ENCODE data around the gene ZFC3H1.

DNA sequence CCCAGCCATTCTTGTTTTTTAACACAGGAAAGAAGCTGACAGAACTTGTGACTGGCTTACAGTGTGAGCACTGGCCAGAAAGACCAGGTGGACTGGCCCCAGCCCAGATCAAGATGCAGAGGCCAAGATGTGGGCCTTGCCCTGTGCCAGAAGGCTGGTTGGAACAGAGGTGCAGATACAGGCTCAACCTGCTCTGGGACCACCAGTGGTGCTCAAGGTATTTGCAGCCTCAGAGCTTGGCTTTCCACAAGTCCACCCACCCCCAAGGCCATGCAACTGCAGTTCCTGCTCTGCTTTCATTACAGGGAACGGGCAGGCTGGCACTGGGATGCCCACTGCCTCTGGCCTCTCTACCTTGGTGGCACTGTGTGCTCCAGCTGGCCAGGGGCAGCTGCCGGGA, 23.3 kb downstream of the ZFC3H1 start:
- TF ChIP-seq, protein P1, sequence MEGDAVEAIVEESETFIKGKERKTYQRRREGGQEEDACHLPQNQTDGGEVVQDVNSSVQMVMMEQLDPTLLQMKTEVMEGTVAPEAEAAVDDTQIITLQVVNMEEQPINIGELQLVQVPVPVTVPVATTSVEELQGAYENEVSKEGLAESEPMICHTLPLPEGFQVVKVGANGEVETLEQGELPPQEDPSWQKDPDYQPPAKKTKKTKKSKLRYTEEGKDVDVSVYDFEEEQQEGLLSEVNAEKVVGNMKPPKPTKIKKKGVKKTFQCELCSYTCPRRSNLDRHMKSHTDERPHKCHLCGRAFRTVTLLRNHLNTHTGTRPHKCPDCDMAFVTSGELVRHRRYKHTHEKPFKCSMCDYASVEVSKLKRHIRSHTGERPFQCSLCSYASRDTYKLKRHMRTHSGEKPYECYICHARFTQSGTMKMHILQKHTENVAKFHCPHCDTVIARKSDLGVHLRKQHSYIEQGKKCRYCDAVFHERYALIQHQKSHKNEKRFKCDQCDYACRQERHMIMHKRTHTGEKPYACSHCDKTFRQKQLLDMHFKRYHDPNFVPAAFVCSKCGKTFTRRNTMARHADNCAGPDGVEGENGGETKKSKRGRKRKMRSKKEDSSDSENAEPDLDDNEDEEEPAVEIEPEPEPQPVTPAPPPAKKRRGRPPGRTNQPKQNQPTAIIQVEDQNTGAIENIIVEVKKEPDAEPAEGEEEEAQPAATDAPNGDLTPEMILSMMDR (IDR thresholded peaks at IDR 0.05): no peak
- TF ChIP-seq POLR2A (IDR thresholded peaks at IDR 0.05): no peak

All from lower leg skin (tissue), 3 donors.